Measurements from ENCODE around the gene CAMK2G.

CAMK2G gene

GRCh38 chr10:73785721-73786511 is 88.4 kb downstream of the CAMK2G start:
- H3K4me3 ChIP-seq (ENCODE audit: low read length): peak overlapping the region; percentile 97
- H3K27me3 ChIP-seq (ENCODE audit: control insufficient read depth, low read length): no peaks in the 10 kb centered on the region
- peak overlapping the region; percentile 99 for H3K4me2 ChIP-seq (ENCODE audit: low read length)
- peaks cover 39% of the 10 kb centered on the region for H3K4me1 ChIP-seq (ENCODE audit: control insufficient read depth, low read length)
- no peaks in the 10 kb centered on the region for H3K9me3 ChIP-seq (ENCODE audit: control insufficient read depth, insufficient read depth, low read length)
- H3F3A ChIP-seq (ENCODE audit: control insufficient read depth, insufficient read depth): peaks cover 15% of the 10 kb centered on the region
- H3K79me2 ChIP-seq (ENCODE audit: control insufficient read depth, low read length): peaks cover 58% of the 10 kb centered on the region
- peak overlapping the region; percentile 77 for H3K27ac ChIP-seq (ENCODE audit: low read depth, low read length)
- H4K20me1 ChIP-seq (ENCODE audit: control insufficient read depth, insufficient read depth, low read depth, low read length): 0 out of 2 replicates have a peak, but pooled peaks cover 6% of the 10 kb centered on the region
- no peaks in the 10 kb centered on the region for H3K9me2 ChIP-seq (replicated peaks; ENCODE audit: control insufficient read depth, low read length)
- no peak for TF ChIP-seq EZH2phosphoT487 (IDR thresholded peaks at IDR 0.05; ENCODE audit: borderline replicate concordance, low read length)
- TF ChIP-seq CTCF (IDR thresholded peaks at IDR 0.05; ENCODE audit: low read depth, low read length, poor library complexity, severe bottlenecking): peak; percentile 9
- H3K36me3 ChIP-seq (ENCODE audit: control insufficient read depth, low read length): peaks cover 16% of the 10 kb centered on the region

- H3K36me3 ChIP-seq (ENCODE audit: control insufficient read depth, low read length): peaks cover 20% of the 10 kb centered on the region
- peaks cover 21% of the 10 kb centered on the region for H3F3A ChIP-seq (ENCODE audit: control insufficient read depth, insufficient read depth)
- H3K9me3 ChIP-seq (ENCODE audit: control insufficient read depth, insufficient read depth, low read length): no peaks in the 10 kb centered on the region
- peak within 1 kb of the TSS; percentile 77 for H3K27ac ChIP-seq (ENCODE audit: low read depth, low read length)
- peak within 1 kb of the TSS; percentile 99 for H3K4me2 ChIP-seq (ENCODE audit: low read length)
- no peaks in the 10 kb centered on the region for H3K27me3 ChIP-seq (ENCODE audit: control insufficient read depth, low read length)
- peaks cover 10% of the 10 kb centered on the region; the same call in 1 of the 2 replicates for H4K20me1 ChIP-seq (ENCODE audit: control insufficient read depth, insufficient read depth, low read depth, low read length)
- no peaks in the 10 kb centered on the region for H3K9me2 ChIP-seq (replicated peaks; ENCODE audit: control insufficient read depth, low read length)
- H3K4me1 ChIP-seq (ENCODE audit: control insufficient read depth, low read length): peaks cover 45% of the 10 kb centered on the region
- peak within 1 kb of the TSS; percentile 97 for H3K4me3 ChIP-seq (ENCODE audit: low read length)
- TF ChIP-seq CTCF (IDR thresholded peaks at IDR 0.05; ENCODE audit: low read depth, low read length, poor library complexity, severe bottlenecking): no peak
- TF ChIP-seq EZH2phosphoT487 (IDR thresholded peaks at IDR 0.05; ENCODE audit: borderline replicate concordance, low read length): no peak
- peaks cover 65% of the 10 kb centered on the region for H3K79me2 ChIP-seq (ENCODE audit: control insufficient read depth, low read length)
Measured at GRCh38 chr10:73785211-73785720, 89.1 kb downstream of the CAMK2G start, which contains the start of gene ZSWIM8. ZSWIM8 (plus strand) TSS chr10:73785606; CDS start chr10:73785879, 273 bp downstream.

- TF ChIP-seq EZH2phosphoT487 (IDR thresholded peaks at IDR 0.05; ENCODE audit: borderline replicate concordance, low read length) (no peak), CTCF (IDR thresholded peaks at IDR 0.05; ENCODE audit: low read depth, low read length, poor library complexity, severe bottlenecking) (no peak)
- Histone ChIP-seq H3K4me3 (ENCODE audit: low read length) (peak overlapping the region; percentile 85), H3K4me1 (ENCODE audit: control insufficient read depth, low read length) (peaks cover 54% of the 10 kb centered on the region), H3K27ac (ENCODE audit: low read depth, low read length) (peak overlapping the region; percentile 58), H3K4me2 (ENCODE audit: low read length) (peak overlapping the region; percentile 96), H3F3A (ENCODE audit: control insufficient read depth, insufficient read depth) (peaks cover 34% of the 10 kb centered on the region), H3K27me3 (ENCODE audit: control insufficient read depth, low read length) (no peaks in the 10 kb centered on the region), H4K20me1 (ENCODE audit: control insufficient read depth, insufficient read depth, low read depth, low read length) (peaks cover 10% of the 10 kb centered on the region; the same call in 1 of the 2 replicates), H3K79me2 (ENCODE audit: control insufficient read depth, low read length) (peaks cover 88% of the 10 kb centered on the region), H3K9me2 (replicated peaks; ENCODE audit: control insufficient read depth, low read length) (no peaks in the 10 kb centered on the region), H3K36me3 (ENCODE audit: control insufficient read depth, low read length) (peaks cover 36% of the 10 kb centered on the region), H3K9me3 (ENCODE audit: control insufficient read depth, insufficient read depth, low read length) (no peaks in the 10 kb centered on the region)
Measured at GRCh38 chr10:73782749-73783085, 91.6 kb downstream of the CAMK2G start.

Measured in DOHH2 (cell line).